ENCODE measurements around the gene ERCC3. TPM values are rescaled to one million over a fixed set of nuclear protein-coding genes. Genes with fewer than 3 reads are reported as not detected.

ERCC3 gene
- total and polyA plus RNA-seq, 2 of the 13 experiments (the other 11 are each of a cell fraction or from before 2014, with no cell fraction given) = 49.7 to 64.6 TPM

GRCh38 chr2:127293748-127294562 is at the start of gene ERCC3 (continued):
- TF ChIP-seq KDM4B (CRISPR knock-in tag; IDR thresholded peaks at IDR 0.05) = no peak; the same call in 1 of the 2 replicates
- no peak for TF ChIP-seq ZNF562 (CRISPR knock-in tag; IDR thresholded peaks at IDR 0.05; ENCODE audit: borderline replicate concordance)
- no peak for TF ChIP-seq RFX3 (CRISPR knock-in tag; IDR thresholded peaks at IDR 0.05)
- TF ChIP-seq NPAS2 (CRISPR knock-in tag; IDR thresholded peaks at IDR 0.05; ENCODE audit: borderline replicate concordance) = no peak
- no peak for TF ChIP-seq ZNF503 (CRISPR knock-in tag; IDR thresholded peaks at IDR 0.05)
- peak; percentile 87 for TF ChIP-seq ZNF232 (CRISPR knock-in tag; IDR thresholded peaks at IDR 0.05; ENCODE audit: borderline replicate concordance)
- peak; percentile 93 for TF ChIP-seq ZNF274 (CRISPR knock-in tag; IDR thresholded peaks at IDR 0.05)
- no peak for TF ChIP-seq ZNF432 (CRISPR knock-in tag; IDR thresholded peaks at IDR 0.05; ENCODE audit: borderline replicate concordance)
- TF ChIP-seq ZNF792 (CRISPR knock-in tag; IDR thresholded peaks at IDR 0.05) = peak; percentile 69
- TF ChIP-seq SALL1 (CRISPR knock-in tag; IDR thresholded peaks at IDR 0.05) = peak; percentile 84; the same call in 1 of the 2 replicates
- TF ChIP-seq ZNF772 (CRISPR knock-in tag; IDR thresholded peaks at IDR 0.05) = peak; percentile 98
- TF ChIP-seq, protein P1, sequence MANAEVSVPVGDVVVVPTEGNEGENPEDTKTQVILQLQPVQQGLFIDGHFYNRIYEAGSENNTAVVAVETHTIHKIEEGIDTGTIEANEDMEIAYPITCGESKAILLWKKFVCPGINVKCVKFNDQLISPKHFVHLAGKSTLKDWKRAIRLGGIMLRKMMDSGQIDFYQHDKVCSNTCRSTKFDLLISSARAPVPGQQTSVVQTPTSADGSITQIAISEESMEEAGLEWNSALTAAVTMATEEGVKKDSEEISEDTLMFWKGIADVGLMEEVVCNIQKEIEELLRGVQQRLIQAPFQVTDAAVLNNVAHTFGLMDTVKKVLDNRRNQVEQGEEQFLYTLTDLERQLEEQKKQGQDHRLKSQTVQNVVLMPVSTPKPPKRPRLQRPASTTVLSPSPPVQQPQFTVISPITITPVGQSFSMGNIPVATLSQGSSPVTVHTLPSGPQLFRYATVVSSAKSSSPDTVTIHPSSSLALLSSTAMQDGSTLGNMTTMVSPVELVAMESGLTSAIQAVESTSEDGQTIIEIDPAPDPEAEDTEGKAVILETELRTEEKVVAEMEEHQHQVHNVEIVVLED (CRISPR knock-in tag; IDR thresholded peaks at IDR 0.05; ENCODE audit: borderline replicate concordance) = peak; percentile 84
- TF ChIP-seq ATRX (CRISPR knock-in tag; IDR thresholded peaks at IDR 0.05; ENCODE audit: borderline replicate concordance) = no peak
- TF ChIP-seq HNF4G (IDR thresholded peaks at IDR 0.05; ENCODE audit: borderline replicate concordance, low read depth, low read length) = no peak; the same call in 1 of the 2 replicates
- TF ChIP-seq HNF4G (CRISPR knock-in tag; IDR thresholded peaks at IDR 0.05; ENCODE audit: borderline replicate concordance, low read depth) = no peak
- TF ChIP-seq MTF1 (CRISPR knock-in tag; IDR thresholded peaks at IDR 0.05) = peak; percentile 81; the same call in 1 of the 2 replicates
- peak; percentile 64; the same call in 1 of the 3 replicates for TF ChIP-seq MXI1 (IDR thresholded peaks at IDR 0.05; ENCODE audit: borderline replicate concordance, low read depth, low read length)
- TF ChIP-seq ZNF674 (CRISPR knock-in tag; IDR thresholded peaks at IDR 0.05; ENCODE audit: low read depth) = 0 out of 2 replicates have a peak, but pooled peaks have one; percentile 92
- TF ChIP-seq ZNF354B (CRISPR knock-in tag; IDR thresholded peaks at IDR 0.05) = no peak
- no peak for TF ChIP-seq TCF7L2 (IDR thresholded peaks at IDR 0.05; ENCODE audit: low read depth, low read length)
- TF ChIP-seq, protein P2, sequence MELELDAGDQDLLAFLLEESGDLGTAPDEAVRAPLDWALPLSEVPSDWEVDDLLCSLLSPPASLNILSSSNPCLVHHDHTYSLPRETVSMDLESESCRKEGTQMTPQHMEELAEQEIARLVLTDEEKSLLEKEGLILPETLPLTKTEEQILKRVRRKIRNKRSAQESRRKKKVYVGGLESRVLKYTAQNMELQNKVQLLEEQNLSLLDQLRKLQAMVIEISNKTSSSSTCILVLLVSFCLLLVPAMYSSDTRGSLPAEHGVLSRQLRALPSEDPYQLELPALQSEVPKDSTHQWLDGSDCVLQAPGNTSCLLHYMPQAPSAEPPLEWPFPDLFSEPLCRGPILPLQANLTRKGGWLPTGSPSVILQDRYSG (CRISPR knock-in tag; IDR thresholded peaks at IDR 0.05) = peak; percentile 89; the same call in 1 of the 2 replicates
- TF ChIP-seq ZNF747 (CRISPR knock-in tag; IDR thresholded peaks at IDR 0.05; ENCODE audit: borderline replicate concordance) = peak; percentile 99
- TF ChIP-seq CSRNP2 (CRISPR knock-in tag; conservative IDR thresholded peaks at IDR 0.05; ENCODE audit: low read depth) = no peak
- no peak for TF ChIP-seq NFIC (IDR thresholded peaks at IDR 0.05; ENCODE audit: low read length)
- TF ChIP-seq TAF1 (CRISPR knock-in tag; IDR thresholded peaks at IDR 0.05) = peak; percentile 96
